Bronchial epithelial cell (primary cell): ENCODE measurements around the gene TTLL11. TPM values are rescaled to one million over a fixed set of nuclear protein-coding genes. Genes with fewer than 3 reads are reported as not detected.
A peak's percentile ranks its signal among the peaks of the same experiment; 100 is the strongest.

Experiments used
- DNase-seq: peaks from one replicate; pipeline ENCODE4 v3.0.0-alpha.2; 2010; ENCODE audit warnings: low read depth
- FAIRE-seq: peaks from 2 replicates; lab custom pipeline; 2011; peaks lifted over from hg19 to GRCh38; lab: Jason Lieb, UNC
- H3K27me3 ChIP-seq: 2 replicates; pipeline ENCODE4 v1.5.1; 2011; ENCODE audit warnings: low read length; ENCODE audit not compliant: control insufficient read depth, insufficient read depth
- H3K36me3 ChIP-seq: 2 replicates; pipeline ENCODE4 v1.5.1; 2011; ENCODE audit warnings: low read length; ENCODE audit not compliant: control insufficient read depth, insufficient read depth
- H3K4me3 ChIP-seq: 2 replicates; pipeline ENCODE4 v1.5.1; 2011; ENCODE audit warnings: mild to moderate bottlenecking, low read depth, low read length, control low read depth
- total RNA-seq: library from RNA; depleted of rRNA; stranded (reverse); fragments of >200 nt; gene quantifications from 2 replicates; pipeline ENCODE4 v1.2.1, GENCODE V29; 2014
- TF ChIP-seq, protein P1 (sequence below): IDR thresholded peaks from 2 replicates; pipeline ENCODE4 v1.5.1; 2011; ENCODE audit warnings: mild to moderate bottlenecking, moderate library complexity, low read length, control low read depth, inconsistent platforms; ENCODE audit not compliant: insufficient read depth, severe bottlenecking

TTLL11 gene
- total RNA-seq, 1 donor from 2014 or later = 1.8 TPM

GRCh38 chr9:122020398-122020797 lies 72.7 kb downstream of the TTLL11 start:
- FAIRE-seq (no peak), DNase-seq (no peak)
- Histone ChIP-seq H3K4me3 (no peak overlapping the region), H3K36me3 (no peaks in the 10 kb centered on the region), H3K27me3 (no peaks in the 10 kb centered on the region)
- TF ChIP-seq, protein P1, sequence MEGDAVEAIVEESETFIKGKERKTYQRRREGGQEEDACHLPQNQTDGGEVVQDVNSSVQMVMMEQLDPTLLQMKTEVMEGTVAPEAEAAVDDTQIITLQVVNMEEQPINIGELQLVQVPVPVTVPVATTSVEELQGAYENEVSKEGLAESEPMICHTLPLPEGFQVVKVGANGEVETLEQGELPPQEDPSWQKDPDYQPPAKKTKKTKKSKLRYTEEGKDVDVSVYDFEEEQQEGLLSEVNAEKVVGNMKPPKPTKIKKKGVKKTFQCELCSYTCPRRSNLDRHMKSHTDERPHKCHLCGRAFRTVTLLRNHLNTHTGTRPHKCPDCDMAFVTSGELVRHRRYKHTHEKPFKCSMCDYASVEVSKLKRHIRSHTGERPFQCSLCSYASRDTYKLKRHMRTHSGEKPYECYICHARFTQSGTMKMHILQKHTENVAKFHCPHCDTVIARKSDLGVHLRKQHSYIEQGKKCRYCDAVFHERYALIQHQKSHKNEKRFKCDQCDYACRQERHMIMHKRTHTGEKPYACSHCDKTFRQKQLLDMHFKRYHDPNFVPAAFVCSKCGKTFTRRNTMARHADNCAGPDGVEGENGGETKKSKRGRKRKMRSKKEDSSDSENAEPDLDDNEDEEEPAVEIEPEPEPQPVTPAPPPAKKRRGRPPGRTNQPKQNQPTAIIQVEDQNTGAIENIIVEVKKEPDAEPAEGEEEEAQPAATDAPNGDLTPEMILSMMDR = no peak

- TF ChIP-seq, protein P1 = peak; percentile 17
- H3K36me3 ChIP-seq = no peaks in the 10 kb centered on the region
- no peak overlapping the region for H3K4me3 ChIP-seq
- no peaks in the 10 kb centered on the region for H3K27me3 ChIP-seq
- DNase-seq = no peak
- FAIRE-seq = no peak
Measured at GRCh38 chr9:122016744-122017143, 76.4 kb downstream of the TTLL11 start.

DNA sequence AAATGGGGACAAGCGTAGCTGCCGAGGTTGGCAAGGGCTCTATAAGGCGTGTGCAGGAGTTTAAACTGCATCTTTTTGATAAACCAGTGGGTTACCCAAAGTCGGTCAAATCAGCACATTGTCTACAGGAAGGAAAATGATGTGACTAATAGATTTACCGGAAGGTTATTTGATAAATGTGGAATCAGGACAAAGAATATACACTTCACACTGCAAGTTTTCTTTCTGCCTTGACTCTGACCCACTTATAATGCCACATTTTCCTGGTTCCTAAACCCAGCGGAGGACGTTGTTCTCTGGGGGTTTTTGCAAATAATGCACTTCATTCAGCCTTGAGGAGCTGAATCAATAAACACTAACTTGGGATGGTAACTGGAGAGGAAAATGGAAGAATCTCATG lies 76.8 kb downstream of the TTLL11 start:
- Histone ChIP-seq H3K27me3 (no peaks in the 10 kb centered on the region), H3K36me3 (no peaks in the 10 kb centered on the region), H3K4me3 (no peak overlapping the region)
- DNase-seq (no peak), FAIRE-seq (no peak)
- TF ChIP-seq, protein P1 = no peak

DNA sequence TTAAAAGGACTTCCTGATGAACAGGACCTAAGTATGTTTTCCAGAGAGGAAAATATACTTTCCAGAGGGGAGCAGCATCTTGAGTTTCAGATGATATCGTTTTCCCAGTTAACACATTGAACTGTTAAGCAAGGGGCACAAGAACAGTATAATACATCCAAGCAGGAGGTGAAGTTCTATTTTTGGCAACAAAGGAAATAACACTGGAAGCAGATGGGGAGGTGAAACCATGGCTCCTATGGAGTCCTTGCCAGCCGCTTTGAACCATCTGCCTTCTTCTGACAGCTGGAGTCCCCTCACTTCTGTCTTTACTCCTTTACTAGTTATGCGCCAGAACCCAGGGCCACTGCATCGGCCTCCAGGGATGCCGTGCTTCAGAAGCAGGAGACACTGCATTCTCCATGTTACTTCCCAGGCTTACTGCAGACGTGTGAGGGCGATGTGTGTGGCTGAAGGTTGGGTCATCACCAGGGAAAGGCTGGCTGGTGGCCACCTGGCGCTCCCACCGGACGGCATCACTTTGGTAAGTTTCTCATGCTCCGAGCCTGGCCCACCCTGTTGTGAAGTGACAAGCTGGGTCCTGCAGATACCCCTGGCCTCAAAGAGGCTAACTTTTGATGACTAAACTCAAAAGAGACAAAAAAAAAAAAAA lies 77.8 kb downstream of the TTLL11 start:
- no peaks in the 10 kb centered on the region for H3K36me3 ChIP-seq
- TF ChIP-seq, protein P1 = no peak
- no peaks in the 10 kb centered on the region for H3K27me3 ChIP-seq
- no peak for FAIRE-seq
- DNase-seq = no peak
- H3K4me3 ChIP-seq = no peak overlapping the region

DNA sequence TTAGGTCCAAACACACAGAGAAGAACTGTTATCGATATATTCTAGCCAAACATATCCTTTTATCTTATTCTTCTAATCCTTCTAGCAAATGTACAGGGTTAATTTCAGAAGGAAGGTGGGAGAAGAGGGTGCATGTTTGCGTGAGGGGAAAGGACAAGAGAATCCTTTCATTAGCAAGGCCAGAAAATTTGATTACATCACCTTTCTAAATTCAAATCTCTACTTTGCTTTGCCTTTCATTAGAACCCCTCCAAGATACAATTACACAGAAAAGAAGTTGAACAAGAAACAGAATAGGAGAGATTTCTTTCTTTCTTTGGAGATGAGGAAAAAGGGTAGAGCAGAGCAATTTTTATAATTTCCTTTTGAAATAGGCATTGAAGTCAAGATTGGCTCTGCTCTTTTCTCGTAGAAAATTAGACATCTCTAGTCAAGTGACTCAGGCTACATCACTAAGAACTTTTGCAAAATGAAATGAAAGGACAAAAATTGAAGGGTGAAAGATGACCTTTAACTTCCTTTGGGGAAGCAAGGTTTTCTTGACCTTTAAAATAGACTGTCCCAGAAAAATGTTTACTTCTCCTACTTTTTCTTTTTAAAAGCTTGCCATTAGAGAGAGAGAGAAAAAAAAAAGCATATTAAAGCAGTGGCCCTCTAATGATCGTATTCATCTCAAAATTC lies 81.2 kb downstream of the TTLL11 start:
- Histone ChIP-seq H3K27me3 (no peaks in the 10 kb centered on the region), H3K36me3 (no peaks in the 10 kb centered on the region), H3K4me3 (no peak overlapping the region)
- DNase-seq (no peak), FAIRE-seq (no peak)
- TF ChIP-seq, protein P1 = no peak

DNA sequence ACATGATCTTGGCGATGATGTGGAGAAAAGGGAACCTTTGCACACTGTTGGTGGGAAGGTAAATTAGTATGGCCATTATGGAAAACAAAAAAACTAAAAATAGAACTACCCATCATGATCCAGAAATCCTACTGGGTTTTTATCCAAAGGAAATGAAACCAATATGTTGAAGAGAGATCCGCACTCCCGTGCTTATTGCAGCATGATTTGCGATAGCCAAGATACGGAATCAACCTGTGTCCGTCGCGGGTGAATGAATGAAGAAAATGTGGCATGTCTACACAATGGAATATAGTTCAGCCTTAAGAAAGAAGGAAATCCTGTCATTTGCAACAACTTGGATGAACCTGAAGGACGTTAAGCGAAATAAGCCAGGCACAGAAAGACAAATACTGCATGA lies 84.5 kb downstream of the TTLL11 start:
- H3K27me3 ChIP-seq = no peaks in the 10 kb centered on the region
- TF ChIP-seq, protein P1 = no peak
- FAIRE-seq = no peak
- H3K36me3 ChIP-seq = no peaks in the 10 kb centered on the region
- no peak for DNase-seq
- H3K4me3 ChIP-seq = no peak overlapping the region
